Fibroblast of skin of right biceps (primary cell): Measurements from ENCODE around the gene FMC1.

ENCODE experiments used
- DNase-seq: peaks from one replicate; pipeline ENCODE4 v3.0.0-alpha.2; 2013

FMC1 gene

DNA sequence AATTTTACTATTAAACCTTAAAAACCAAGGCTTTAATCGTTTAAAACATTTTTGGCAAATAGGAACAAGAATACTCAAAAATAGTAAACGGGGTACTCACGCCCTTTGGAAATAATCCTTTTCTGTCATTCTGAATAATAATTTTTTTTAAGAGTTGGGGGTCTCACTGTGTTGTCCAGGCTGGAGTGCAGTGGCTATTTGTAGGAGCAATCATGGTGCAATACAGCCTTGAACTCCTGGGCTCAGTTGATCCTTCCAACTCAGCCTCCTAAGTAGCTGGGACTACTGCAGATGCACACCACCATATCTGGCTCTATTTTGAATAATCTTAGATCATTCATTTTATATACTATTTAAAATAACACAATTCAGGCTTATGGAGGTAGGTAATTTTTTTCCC lies 43.5 kb downstream of the FMC1 start:
- no peak for DNase-seq

DNA sequence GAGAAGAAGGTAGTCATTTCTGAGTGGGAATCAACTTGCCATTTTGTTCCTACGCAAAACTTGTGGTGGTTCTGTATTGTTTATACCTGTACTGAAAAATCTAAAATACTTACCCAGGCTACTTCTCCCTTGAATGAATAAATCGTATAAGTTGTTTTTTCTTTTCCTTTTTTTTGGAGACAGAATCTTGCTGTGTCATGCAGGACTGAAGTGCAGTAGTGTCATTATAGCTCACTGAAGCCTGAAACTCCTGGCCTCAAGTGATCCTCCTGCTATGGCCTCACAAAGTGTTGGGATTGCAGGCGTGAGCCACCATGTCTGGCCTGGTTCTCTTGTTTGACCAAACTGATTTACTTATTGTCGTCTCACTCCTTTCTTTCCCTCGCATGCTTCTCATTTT lies 46.5 kb downstream of the FMC1 start:
- no peak for DNase-seq

DNA sequence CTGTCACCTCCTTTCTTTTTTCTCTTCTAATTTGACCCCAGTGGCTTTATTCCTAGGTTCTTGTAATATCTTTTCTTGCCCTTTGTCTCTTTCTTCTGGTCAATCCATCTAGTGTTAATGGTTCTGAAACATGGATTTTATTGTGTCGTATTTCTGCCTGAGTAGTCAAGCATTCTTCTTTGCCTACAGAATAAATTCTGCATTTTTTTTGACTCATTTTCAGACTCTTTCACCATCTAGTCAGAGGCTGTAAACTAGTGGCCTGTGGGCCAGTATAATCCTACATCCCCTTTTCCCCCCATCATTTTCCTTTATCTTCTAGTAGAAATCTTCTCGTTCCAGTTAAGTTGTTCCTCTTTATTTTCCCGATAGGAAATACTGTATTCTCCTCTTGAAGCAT lies 48.0 kb downstream of the FMC1 start:
- no peak for DNase-seq

DNA sequence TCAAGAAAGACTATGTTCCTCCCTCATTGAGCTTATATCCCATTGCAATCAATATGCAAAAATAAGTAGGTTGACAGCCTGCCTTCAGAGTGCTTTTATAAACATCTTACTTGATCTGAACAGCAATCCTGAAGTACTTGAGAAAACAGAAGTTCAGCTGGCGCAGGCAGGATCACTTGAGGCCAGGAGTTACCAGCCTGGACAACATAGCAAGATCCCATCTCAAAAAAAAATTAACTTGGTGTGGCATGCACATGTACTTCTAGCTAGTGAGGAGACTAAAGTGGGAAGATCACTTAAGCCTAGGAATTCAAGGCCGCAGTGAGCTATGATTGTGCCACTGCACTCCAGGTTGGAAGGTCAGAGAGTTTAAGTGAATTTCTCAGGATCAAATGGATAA lies 48.6 kb downstream of the FMC1 start:
- DNase-seq: no peak

DNA sequence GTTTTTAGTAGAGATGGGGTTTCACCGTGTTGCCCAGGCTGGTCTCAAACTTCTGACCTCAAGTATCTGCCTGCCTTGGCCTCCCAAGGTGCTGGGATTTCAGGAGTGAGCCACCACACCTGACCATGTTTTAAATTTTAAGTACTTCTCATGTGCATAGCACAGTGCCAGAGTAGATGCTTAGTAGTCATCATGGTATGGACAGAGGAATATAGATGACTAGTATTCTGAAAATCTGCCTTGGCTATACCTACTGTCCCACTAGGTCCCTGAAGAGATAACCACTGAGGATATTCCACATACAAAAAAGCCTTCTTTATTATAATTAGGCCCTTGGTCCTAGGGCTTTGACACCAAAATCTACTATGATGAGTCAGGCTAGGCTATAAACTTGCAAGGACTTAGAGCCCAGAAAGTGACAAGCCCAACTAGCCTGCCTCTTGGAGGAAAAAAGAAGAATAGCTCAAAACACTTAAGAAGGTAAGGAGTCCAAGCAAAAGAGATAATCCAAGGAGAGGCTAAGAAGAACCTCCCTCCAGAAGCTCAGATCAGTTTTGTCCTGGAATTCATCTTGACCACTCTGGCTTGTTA lies 52.6 kb downstream of the FMC1 start:
- DNase-seq: no peak

DNA sequence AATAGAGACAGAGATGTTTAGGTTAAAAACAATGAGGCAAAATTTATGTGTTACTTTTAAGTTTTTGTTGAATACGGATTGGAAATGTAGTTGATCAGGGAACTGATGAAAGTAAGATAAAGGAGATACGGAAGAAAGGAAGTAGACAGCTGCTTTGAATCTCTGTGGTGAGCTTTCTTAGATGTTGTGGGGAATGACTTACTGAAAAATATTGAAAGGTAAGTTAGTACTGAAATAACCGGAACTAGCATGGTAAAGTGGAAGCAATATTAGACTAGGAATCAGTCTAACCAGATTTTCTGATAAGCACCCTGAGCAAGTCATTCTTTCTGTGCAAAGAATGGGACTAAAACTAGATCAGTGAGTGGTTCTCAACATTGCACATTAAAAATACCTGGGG lies 53.4 kb downstream of the FMC1 start:
- DNase-seq: no peak
